ENCODE results near the gene TMEM143. TPM values are rescaled to one million over a fixed set of nuclear protein-coding genes. Genes with fewer than 3 reads are reported as not detected.

Gene TMEM143
- total RNA-seq, 2 experiments from 2014 or later: 9.4 to 11.0 TPM

GRCh38 chr19:48341515-48342413, 22.0 kb downstream of the TMEM143 start:
- no peaks in the 10 kb centered on the region for H3K4me1 Mint-ChIP-seq (ENCODE audit: low read depth)
- H3K9me3 Mint-ChIP-seq: no peaks in the 10 kb centered on the region
- POLR2A ChIA-PET: no interaction called here
- H3K4me3 ChIP-seq (ENCODE audit: low read length): no peak overlapping the region
- H3K27me3 ChIP-seq (ENCODE audit: control insufficient read depth in 1 of 2, insufficient read depth in 2 of 2, low read length in 2 of 2): no peaks in the 10 kb centered on the region
- H3K4me3 Mint-ChIP-seq: no peak overlapping the region
- TF ChIP-seq CTCF (IDR thresholded peaks at IDR 0.05): no peak
- peaks cover 6% of the 10 kb centered on the region for H3K36me3 ChIP-seq (ENCODE audit: insufficient read depth, low read length)
- intact Hi-C loops (cut with DNase I, micrococcal nuclease): no loop called here
- CTCF ChIA-PET: interaction anchor here (0.9 kb wide), 1 partner anchor 25 kb away, joined by 4 read pairs; no protein-coding TSS in a partner anchor
- H3K9me3 ChIP-seq (ENCODE audit: control insufficient read depth in 1 of 2, insufficient read depth in 1 of 2, low read length in 2 of 2): no peaks in the 10 kb centered on the region
- H3K27ac Mint-ChIP-seq: no peak overlapping the region
- H3K4me1 ChIP-seq (ENCODE audit: insufficient read depth, low read length): no peaks in the 10 kb centered on the region
- DNase-seq (no peak), ATAC-seq (ENCODE audit: poor library complexity) (no peak)
- no peak overlapping the region for H3K27ac ChIP-seq (ENCODE audit: low read depth in 1 of 2, low read length in 2 of 2)
- peaks cover 5% of the 10 kb centered on the region for H3K36me3 Mint-ChIP-seq (ENCODE audit: low read depth)
- no peaks in the 10 kb centered on the region for H3K27me3 Mint-ChIP-seq

- H3K36me3 Mint-ChIP-seq (ENCODE audit: low read depth): peaks cover 5% of the 10 kb centered on the region
- no peak overlapping the region for H3K4me3 Mint-ChIP-seq
- ATAC-seq (ENCODE audit: poor library complexity) (no peak), DNase-seq (no peak)
- no peaks in the 10 kb centered on the region for H3K9me3 Mint-ChIP-seq
- no peaks in the 10 kb centered on the region for H3K27me3 Mint-ChIP-seq
- intact Hi-C loops (cut with DNase I, micrococcal nuclease): no loop called here
- CTCF ChIA-PET: interaction anchor here (0.9 kb wide), 1 partner anchor 26 kb away, joined by 4 read pairs; no protein-coding TSS in a partner anchor
- Histone ChIP-seq H3K9me3 (ENCODE audit: control insufficient read depth in 1 of 2, insufficient read depth in 1 of 2, low read length in 2 of 2) (no peaks in the 10 kb centered on the region), H3K27ac (ENCODE audit: low read depth in 1 of 2, low read length in 2 of 2) (no peak overlapping the region), H3K4me1 (ENCODE audit: insufficient read depth, low read length) (no peaks in the 10 kb centered on the region), H3K27me3 (ENCODE audit: control insufficient read depth in 1 of 2, insufficient read depth in 2 of 2, low read length in 2 of 2) (no peaks in the 10 kb centered on the region), H3K36me3 (ENCODE audit: insufficient read depth, low read length) (peaks cover 6% of the 10 kb centered on the region), H3K4me3 (ENCODE audit: low read length) (no peak overlapping the region)
- POLR2A ChIA-PET: no interaction called here
- H3K27ac Mint-ChIP-seq: no peak overlapping the region
- H3K4me1 Mint-ChIP-seq (ENCODE audit: low read depth): no peaks in the 10 kb centered on the region
- no peak for TF ChIP-seq CTCF (IDR thresholded peaks at IDR 0.05)
These were observed 22.7 kb downstream of the TMEM143 start for GRCh38 chr19:48340995-48341394.

- no peaks in the 10 kb centered on the region for H3K9me3 Mint-ChIP-seq
- no peak for TF ChIP-seq CTCF (IDR thresholded peaks at IDR 0.05)
- Histone ChIP-seq H3K4me1 (ENCODE audit: insufficient read depth, low read length) (peaks cover 9% of the 10 kb centered on the region), H3K36me3 (ENCODE audit: insufficient read depth, low read length) (peaks cover 6% of the 10 kb centered on the region), H3K27me3 (ENCODE audit: control insufficient read depth in 1 of 2, insufficient read depth in 2 of 2, low read length in 2 of 2) (no peaks in the 10 kb centered on the region), H3K9me3 (ENCODE audit: control insufficient read depth in 1 of 2, insufficient read depth in 1 of 2, low read length in 2 of 2) (no peaks in the 10 kb centered on the region), H3K4me3 (ENCODE audit: low read length) (no peak overlapping the region), H3K27ac (ENCODE audit: low read depth in 1 of 2, low read length in 2 of 2) (no peak overlapping the region)
- H3K27ac Mint-ChIP-seq: no peak overlapping the region
- DNase-seq: no peak
- H3K4me1 Mint-ChIP-seq (ENCODE audit: low read depth): peaks cover 7% of the 10 kb centered on the region
- intact Hi-C loops (cut with DNase I, micrococcal nuclease): no loop called here
- ChIA-PET CTCF (no interaction called here), POLR2A (no interaction called here)
- no peaks in the 10 kb centered on the region for H3K27me3 Mint-ChIP-seq
- H3K4me3 Mint-ChIP-seq: no peak overlapping the region
- peaks cover 5% of the 10 kb centered on the region for H3K36me3 Mint-ChIP-seq (ENCODE audit: low read depth)
- ATAC-seq (ENCODE audit: poor library complexity): no peak
These were observed 24.8 kb downstream of the TMEM143 start for GRCh38 chr19:48338802-48339503.
